Breast epithelium (tissue), 3 donors: Measurements from ENCODE around the gene SLC35A4.

Experiments
- CTCF ChIP-seq, 3 donors: fragments of 450-650 bp; IDR thresholded peaks; one replicate each; pipeline ENCODE4 v1.5.1; 2016 to 2017; ENCODE audit warnings: antibody characterized with exemption in 3 of 3, mild to moderate bottlenecking in 3 of 3, moderate library complexity in 3 of 3
- POLR2A ChIP-seq: fragments of 450-650 bp; IDR thresholded peaks from one replicate; pipeline ENCODE4 v1.6.1; 2016; ENCODE audit warnings: antibody characterized with exemption, mild to moderate bottlenecking, moderate library complexity

- no peak for TF ChIP-seq POLR2A
- TF ChIP-seq CTCF (IDR thresholded peaks at IDR 0.05): no peak
These were observed 8.8 kb upstream of the SLC35A4 start for GRCh38 chr5:140555747-140556312.
